ENCODE results near the gene BANK1.
A peak's percentile ranks its signal among the peaks of the same experiment; 100 is the strongest.

The BANK1 gene

DNA sequence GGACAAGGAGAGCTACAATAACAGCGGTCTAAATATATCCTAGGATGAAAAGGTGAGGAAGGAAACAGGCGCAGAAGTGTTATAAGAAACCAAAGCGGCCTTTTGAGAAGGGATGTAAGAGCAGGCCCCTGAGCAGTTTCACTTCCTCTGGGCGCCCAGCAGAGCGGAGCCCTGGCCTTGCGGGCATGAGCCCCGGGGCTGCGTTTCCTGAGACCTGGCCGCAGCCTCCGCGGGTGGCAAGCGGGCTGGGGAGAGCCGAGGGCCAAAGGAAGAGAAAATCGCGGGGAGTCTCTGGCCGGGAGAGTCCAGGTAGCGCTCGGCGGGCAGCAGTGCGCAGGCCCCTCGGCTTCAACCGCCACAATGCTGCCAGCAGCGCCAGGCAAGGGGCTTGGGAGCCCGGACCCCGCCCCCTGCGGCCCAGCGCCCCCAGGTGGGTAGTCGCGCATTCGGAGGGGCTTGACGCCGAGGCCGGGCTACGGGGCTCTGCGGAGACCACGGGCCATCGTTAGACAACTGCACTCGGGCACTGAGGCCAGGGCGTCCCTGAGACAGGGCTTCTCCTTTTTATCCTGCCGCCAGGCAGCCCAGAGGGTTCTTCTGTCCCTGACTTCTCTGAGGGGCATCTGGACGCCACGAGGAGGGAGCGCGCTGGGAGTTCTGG lies at the start of gene BANK1:
Gene BANK1, plus strand, starts transcription at position 210 of the 661 bp plus-strand sequence. Its CDS starts 151 bp downstream, at position 361.
- DNase-seq, result peak in 11 of 14 donors; percentile 17 to 78 (median 37)

DNA sequence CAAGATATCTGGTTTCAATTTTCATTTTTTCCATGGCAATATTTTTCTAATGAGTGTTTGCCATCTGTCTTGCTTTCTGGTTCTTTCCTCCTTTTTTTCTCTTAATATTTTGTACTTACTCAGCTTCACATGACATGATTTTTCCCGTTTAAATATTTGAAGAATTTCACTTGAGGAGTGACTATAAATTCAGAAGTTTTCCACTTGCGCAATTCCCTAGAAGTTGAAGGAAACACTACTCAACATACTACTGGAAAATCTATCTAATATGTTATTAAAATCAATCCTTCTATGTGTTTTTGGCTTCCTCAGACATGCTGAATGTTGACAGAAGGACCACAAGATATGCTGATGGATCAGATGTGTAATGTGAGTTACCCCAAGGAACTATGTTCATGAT lies 36.8 kb upstream of the BANK1 start:
- no peak for DNase-seq

GRCh38 chr4:101756181-101756580 lies 34.3 kb upstream of the BANK1 start:
- no peak for DNase-seq

- no peak for DNase-seq
These were observed 29.1 kb upstream of the BANK1 start for GRCh38 chr4:101761405-101761804.

DNA sequence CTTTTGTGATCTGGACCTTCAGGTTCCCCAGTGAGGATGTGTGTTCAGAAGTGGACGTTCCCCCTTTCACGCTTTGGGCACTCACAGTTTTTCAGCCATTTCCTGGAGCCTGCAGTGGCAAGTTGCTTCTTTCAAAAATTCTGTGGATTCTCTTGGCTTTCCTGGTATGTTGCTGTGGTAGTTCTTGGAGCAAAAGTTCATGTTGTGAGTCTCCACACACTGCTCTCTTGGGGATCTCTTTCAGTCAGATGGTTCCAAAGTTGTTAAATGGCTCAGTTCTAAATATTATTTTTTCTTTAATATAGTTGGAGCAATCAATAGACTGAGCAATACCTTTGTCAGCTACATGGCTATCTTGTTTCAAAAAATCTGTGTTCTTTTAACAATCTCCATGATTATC lies 28.5 kb upstream of the BANK1 start:
- DNase-seq, result no peak

- peak in 1 of 14 donors; percentile 9 for DNase-seq
These were observed 28.0 kb upstream of the BANK1 start for GRCh38 chr4:101762534-101762933.

DNA sequence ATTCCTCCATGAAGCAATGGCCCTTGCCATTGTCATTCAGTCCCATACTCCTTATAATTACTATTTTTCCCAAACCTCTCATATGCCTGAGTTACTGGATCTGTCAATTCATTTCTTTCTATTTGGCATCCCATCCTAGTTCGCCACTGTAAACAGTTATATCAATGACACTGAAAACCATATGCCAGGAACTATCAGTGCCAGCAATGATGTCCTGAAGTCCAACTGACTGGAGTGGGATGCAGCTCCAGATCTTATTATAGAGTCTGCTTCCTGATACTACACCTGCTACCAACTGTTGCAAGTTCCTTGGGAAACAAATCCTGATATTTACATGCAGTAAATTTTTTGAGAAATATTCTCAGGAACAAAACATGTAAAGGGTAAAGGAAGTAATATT lies 27.0 kb upstream of the BANK1 start:
- DNase-seq, result peak in 1 of 14 donors; percentile 95

GRCh38 chr4:101774807-101775206 lies 15.7 kb upstream of the BANK1 start:
- no peak for DNase-seq

- no peak for DNase-seq
These were observed 13.1 kb upstream of the BANK1 start for GRCh38 chr4:101777431-101777830.

DNA sequence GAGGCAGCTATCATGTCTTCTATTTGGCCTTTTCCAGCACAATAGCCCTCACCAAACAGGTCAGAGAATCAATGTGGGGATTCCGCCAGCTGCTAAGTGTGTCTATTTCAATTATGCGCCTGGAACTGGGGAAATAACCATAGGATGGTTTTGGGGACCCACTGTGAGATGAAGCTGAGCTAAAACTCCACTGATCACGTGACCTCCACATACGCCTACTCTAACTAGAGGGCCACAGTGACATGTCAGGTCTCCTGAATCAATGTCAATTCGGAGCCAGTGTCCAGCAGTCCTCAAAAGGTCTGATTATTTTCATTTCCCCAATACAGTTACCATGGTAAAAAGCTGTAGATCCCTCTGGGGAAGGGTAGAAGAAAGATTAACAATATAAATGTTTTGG lies 10.2 kb upstream of the BANK1 start:
- no peak for DNase-seq

GRCh38 chr4:101782546-101782945 lies 8.0 kb upstream of the BANK1 start:
- no peak for DNase-seq

- DNase-seq, result no peak
These were observed 5.6 kb upstream of the BANK1 start for GRCh38 chr4:101784957-101785356.

DNA sequence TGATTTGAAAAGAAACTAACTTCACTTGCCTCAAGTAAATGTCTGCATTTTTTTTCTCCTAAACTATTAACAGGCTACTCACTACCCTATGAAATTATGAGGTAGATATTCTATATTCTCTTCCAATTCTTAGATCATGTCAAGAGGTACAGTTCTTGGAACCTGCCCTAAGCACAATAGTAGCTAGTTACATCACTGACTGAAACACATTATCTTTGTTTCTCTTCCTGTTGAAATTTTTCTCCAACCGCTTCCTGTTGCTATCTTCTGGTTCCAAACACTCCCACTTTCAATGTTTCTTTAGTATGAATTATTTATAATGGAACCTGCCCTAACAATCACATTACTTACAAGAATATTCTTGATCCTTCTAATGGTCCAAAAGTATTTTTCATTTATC lies 5.0 kb upstream of the BANK1 start:
- DNase-seq, result no peak

- DNase-seq, result no peak
These were observed 2.7 kb upstream of the BANK1 start for GRCh38 chr4:101787701-101788316.

GRCh38 chr4:101791182-101791558 lies 640 bp downstream of the BANK1 start:
- DNase-seq, result peak in 2 of 14 donors; percentile 33 to 78

- DNase-seq, result no peak
These were observed 1.6 kb downstream of the BANK1 start for GRCh38 chr4:101792056-101792590.

DNA sequence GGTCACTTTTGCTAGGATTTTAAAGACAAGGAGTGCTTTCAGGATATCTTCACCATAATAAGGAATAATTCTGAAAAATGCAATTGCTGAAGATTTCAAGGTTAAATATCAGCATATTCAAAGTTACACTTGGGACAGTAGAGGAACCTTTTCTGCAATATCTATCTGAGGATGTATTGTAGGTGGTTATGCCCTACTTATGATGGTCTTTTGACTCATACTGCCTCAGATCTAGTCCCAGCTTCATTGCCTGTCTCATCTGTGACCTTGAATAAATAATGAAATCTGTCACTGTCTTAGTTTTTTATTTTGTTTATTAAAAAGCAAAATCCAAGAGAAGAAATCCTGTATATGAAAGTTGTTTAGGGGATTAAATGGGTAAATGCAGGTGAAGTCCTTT lies 2.9 kb downstream of the BANK1 start:
- DNase-seq, result no peak

DNA sequence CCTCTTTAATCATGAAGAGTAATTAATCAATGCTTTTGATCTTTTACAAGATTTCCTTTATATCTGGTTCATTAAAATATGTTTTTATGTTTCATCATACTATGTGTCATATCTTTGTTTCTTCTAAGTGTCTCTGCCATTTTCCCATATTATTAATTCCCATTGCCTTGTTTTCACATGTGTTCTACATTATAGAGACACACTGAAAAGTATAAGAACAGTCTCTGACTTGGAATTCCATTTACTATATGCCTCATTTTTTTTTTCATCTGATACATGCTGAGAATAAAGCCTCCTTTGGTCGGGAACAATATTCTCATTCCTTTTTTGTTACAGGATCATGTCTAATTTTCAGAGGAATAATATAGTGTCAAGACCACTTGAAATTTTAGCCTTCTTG lies 4.3 kb downstream of the BANK1 start:
- no peak for DNase-seq

- no peak for DNase-seq
These were observed 5.2 kb downstream of the BANK1 start for GRCh38 chr4:101795704-101796103.

GRCh38 chr4:101801958-101802357 lies 11.4 kb downstream of the BANK1 start:
- no peak for DNase-seq

DNA sequence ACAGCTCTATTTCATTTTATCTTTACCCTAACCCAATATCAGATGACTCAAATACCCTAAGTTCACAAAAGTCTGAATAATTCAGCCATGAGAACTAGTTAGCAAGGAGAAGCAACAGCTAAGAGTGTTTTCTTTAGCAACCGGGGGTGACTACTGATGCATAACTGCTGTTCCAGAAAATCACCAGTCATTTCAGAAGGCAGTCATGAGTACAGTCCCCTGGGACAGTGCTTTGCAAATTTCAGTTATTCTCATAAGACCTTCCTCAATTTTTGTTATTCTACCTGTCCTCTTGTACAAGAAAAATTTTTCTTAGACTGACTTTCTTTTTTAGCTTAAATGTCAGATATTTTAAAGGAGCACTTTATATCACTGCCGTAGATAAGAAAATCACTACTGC lies 16.4 kb downstream of the BANK1 start:
- DNase-seq, result no peak

GRCh38 chr4:101807351-101807750 lies 16.8 kb downstream of the BANK1 start:
- no peak for DNase-seq

GRCh38 chr4:101813604-101814003 lies 23.1 kb downstream of the BANK1 start:
- DNase-seq, result no peak

DNA sequence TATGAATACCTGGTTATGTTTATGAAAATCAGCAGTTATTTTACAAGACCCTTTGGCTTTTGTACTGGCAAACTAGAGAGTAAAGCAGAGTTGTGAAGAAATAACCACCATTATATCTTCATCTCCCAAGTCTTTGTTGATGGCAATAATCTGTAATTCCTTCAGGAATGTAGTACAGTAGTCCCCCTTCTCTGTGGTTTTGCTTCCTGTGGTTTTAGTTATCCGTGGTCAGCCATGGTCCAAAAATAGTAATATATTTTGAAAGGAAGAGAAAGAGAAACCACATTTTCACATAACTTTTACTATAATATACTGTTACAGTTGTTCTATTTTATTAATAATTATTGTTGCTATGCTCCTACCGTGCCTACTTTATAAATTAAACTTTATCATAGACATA lies 27.8 kb downstream of the BANK1 start:
- no peak for DNase-seq

All from C1 segment of cervical spinal cord (tissue), 14 donors.